Activated CD8-positive, alpha-beta memory T cell treated with anti-CD3 and anti-CD28 coated beads for 4 hours (primary cell): ENCODE data around the gene MYL1.

Experiments used
- DNase-seq, 2 donors: peaks; one replicate each; pipeline ENCODE4 v3.0.0-alpha.2; 2020; ENCODE audit warnings: low read depth in 2 of 2

The MYL1 gene

DNA sequence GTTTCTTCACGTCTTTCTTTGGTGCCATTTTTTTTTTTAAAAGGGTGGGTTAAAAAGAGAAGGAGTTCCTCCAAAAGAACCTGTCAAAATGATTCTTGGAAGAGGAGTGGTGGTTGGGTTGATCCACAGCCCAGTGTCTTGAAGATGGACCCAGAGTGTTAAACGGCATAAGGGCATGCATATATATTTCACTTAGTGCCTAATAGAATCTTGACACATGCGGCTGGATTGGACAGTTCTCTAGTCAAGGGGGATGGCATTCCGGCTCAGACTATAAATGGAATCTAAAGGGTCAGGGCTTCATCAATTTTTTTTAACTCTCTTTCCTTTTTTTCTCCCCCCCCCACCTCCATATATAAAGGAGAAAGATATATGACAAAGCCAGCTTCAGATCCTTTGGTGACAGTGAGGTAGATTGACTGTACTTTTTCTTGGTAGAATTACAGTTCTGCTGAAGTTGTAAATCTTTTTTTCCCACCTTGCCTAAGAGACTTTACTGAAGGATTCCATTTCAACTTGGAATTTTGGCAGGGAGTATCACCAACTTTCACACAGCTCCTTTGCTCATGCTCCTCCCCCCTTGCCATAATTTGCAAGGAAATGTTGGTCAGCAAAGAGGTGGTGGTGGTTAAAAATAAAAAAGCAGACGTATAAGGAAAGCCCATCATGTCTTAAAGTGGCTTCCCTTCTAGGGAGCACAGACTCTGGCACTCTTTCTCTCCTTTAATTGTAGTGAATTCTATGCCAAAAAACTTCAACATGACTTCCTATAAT, at the start of gene MYL1:
Gene MYL1 (minus strand): TSS at position 160 of the 774 bp plus-strand sequence. CDS start 132 bp downstream, at position 28.
- DNase-seq: no peak

DNA sequence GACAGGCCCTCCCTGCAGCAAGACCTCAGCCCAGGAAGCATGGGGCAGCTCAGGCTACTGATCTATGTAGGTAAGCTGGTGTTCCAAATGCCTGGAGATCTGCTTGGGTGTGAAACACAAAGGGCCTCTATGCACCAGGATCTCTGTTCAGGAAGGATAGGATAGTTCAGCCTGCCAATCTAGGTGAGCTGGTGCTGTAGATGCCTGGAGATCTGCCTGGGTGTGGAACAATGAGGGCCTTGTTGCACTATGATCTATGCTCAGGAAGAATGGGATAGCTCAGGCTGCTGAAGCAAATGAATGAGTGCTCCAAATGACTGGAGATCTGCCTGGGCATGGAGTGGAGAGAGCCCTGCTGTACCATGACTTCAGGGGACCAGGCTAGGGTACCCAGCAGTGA, 48.9 kb upstream of the MYL1 start:
- DNase-seq: no peak

DNA sequence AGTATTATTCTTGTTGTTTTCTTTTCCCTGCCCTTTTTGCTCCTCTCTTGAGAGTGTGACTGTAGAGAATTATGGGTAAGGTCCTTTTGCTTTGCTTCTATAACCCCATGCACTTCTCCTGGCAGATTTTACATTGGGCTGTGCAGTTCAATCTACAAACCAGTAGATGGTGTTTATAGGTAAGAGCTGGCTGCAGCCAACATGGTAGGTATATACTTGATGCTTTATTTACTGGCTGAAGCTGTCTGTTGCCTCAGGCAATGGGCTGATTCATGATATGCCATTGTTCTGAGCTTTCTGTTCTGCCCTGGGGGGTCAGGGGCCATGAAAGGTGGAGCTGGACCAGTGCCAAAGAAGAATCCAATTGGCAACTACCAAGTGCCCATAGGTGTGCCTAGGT, 48.3 kb upstream of the MYL1 start:
- DNase-seq: no peak

- DNase-seq: no peak
These were observed 45.4 kb upstream of the MYL1 start for GRCh38 chr2:210360412-210360811.

- DNase-seq: no peak
These were observed 42.0 kb upstream of the MYL1 start for GRCh38 chr2:210356944-210357343.

- no peak for DNase-seq
These were observed 22.2 kb upstream of the MYL1 start for GRCh38 chr2:210337159-210337558.

DNA sequence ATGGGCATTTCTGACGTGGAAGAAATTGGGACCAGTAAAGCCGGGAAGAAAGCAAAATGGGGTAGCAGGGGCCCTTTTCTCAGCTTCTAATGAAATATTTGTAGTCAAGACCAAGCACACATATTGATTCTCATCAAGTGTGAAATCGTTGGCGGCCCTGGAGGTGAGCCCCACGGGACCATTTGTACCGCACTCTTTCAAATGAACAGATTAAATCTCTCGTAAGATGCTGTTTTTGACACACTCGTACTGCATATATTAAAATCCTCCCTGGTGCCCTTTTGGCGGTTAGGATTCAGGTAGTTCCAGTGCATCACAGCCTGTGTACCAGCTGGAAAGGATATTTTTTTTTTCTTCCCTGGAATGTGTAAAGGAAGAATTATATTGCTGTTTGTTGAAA, 9.9 kb upstream of the MYL1 start:
- DNase-seq: no peak

GRCh38 chr2:210324458-210324857, 9.5 kb upstream of the MYL1 start:
- DNase-seq: no peak

DNA sequence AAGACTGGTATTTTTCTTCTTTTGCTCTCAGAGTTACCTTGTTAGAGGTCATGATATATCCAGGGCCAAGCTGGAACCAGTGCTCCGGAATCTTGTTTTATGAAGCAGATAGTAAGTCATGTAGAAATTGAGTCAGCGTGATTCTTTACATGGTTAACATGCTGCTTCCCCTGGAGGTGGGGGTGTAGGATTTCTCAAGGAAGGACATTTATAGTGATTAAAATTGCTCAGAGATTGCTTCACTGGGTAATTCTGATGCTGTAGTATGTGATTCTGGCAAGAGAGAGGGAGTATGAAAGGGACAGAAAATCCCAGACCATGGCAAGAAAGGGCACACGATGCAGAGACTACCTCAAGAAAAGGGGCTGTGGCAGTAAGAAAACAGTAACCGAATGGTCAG, 8.0 kb upstream of the MYL1 start:
- no peak for DNase-seq

- no peak for DNase-seq
These were observed 3.9 kb upstream of the MYL1 start for GRCh38 chr2:210318891-210319290.

DNA sequence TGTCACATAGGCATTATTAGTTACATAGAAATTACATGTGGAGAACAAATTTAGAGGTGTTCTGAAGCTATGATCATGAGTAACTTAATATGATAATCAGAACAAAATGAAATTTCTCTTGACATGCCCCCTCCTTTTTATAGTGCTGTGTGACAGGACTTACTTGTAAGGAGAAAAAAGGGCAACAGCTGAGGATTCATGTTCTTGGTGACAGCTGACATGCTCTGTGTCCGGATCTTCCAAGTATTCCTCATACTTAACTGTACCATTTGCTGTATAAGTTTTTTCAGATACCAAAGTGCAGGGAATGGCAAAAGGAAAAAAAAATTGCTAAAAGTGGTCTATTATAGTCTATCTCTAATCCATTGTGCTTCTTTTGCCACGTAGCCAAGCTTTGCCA, 3.5 kb upstream of the MYL1 start:
- DNase-seq: no peak

GRCh38 chr2:210310550-210310949, 4.4 kb downstream of the MYL1 start:
- no peak for DNase-seq

DNA sequence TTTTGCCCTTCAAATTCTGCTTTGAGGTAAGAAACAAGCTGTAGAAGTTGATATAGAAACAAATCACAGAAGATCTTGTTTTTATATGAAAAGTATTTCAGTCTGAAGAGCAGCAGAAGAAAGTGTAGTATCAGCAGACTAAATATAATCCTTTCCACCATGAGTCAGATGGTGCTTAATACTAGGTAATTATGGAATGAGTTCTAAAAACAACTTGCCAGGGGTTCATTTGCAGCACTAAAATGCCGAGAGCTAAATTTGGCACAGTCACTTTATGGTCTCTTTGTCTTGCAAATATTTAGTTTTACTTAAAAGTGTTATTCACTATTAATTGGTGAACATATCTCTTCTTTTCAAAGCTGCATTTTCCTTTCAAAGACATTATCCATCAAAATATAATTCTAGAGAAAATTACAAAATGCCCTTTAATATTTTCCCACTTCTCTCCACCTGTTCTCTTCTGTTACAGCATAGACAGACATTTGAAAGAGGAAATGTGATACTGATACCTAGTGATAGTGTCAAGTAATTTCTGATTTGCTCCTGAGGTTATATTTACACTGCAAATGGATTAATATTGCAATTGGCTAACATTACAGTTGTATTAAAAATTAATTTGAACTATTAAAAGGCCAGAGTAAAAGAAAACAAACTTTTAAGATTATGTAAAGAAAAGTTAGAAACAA, 5.3 kb downstream of the MYL1 start:
- DNase-seq: no peak

- no peak for DNase-seq
These were observed 11.5 kb downstream of the MYL1 start for GRCh38 chr2:210303498-210303897.

DNA sequence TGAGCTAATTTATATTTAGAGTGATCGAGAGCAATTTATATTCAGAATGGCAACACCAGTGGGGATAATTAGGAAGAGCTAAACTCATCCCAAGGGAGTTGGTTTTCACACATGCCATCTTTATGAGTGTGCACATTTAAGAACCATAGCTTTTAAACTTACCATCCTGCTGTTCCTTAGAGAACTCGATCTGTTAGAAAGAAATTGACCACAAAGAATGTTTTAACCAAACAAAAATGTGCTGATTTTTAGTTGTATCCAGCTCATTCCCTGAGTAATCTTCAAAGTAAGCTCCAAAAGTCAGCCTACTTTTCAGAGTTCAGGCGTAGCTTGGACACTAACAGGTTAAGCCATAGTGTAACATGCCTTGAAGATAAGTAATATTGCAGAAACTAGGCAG, 12.6 kb downstream of the MYL1 start:
- DNase-seq: no peak

DNA sequence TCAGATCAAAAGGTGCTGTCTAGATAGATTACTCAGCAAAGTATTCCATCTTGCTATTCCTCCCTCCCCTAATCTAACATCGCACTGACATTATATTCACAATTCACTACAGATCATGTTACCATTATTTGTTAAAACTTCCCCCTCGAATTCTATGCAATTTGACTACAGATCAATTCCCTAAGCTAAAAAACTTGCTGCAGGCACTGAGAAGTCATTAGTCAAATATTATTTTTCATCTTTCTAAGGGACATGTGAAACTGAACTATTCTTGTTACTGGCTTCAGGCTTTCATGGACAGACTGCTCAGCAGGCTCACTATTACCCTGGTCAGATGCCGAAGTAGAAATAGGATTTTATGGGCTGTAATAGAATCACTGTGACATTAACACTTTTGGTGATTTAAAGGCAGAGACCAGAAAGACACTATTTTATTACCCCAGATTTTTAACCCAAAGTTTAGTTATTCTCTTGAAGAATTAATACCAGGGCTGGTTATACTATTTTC, 15.1 kb downstream of the MYL1 start:
- DNase-seq: no peak

DNA sequence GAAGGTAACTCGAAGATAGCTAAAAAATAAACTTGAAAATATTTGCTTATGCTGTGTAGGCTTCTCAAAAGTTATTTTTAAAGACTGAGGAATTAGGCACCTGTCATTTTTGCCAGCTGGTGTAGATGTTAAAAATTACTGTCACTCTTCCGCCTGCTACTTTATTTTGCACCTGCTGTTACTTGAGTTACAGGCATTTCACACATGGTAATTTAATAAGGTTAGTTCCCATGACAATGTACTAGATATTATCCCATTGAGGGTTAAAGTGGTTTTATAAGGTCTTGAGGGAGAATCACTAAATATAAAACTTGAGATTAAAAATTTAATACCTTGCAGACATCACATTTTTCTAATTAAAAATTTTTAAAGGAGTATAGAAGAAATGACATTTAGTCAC, 26.6 kb downstream of the MYL1 start:
- no peak for DNase-seq

GRCh38 chr2:210287301-210287700, 27.7 kb downstream of the MYL1 start:
- no peak for DNase-seq

DNA sequence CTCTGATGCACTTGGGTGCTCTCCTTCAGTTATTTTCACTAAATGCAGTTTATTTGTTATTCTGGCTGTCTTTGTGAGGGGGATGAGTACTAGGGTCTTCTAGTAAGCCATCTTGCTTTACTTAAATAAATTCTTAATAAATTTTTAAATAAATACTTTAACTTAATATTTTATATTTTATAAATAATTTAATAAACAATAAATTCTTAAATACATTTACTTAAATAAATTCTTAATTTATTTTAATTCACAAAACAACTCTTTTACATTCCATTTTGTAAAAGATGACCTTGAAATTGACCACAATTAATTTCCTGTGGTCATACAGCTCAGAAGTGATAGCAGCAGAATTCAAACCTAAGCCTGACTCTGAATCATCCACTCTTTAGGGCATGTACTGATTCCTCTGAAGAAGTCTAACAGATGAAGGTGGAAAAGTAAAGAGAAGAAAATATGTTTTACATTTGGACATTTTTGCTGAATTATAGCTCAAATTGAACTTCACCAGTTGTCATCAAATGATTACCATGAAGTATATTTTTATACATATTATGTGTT, 28.8 kb downstream of the MYL1 start:
- DNase-seq: no peak

DNA sequence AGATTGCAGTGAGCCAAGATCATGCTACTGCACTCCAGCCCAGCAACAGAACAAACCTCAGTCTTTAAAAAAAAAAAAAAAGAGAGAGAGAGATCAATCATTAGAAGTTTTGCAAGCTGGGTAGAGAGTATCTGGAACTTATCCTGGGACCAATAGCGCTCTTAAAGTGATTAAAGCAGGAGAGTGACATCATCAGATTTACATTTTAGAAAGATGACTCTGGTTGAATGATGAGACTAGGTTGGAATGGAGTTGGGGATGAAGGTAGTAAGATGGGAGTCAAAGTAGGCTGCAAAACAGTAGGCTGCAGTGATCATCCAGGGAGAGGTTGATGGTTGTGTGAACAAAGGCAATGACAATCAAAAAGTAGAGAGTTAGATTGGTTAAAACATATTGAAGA, 37.8 kb downstream of the MYL1 start:
- DNase-seq: no peak

DNA sequence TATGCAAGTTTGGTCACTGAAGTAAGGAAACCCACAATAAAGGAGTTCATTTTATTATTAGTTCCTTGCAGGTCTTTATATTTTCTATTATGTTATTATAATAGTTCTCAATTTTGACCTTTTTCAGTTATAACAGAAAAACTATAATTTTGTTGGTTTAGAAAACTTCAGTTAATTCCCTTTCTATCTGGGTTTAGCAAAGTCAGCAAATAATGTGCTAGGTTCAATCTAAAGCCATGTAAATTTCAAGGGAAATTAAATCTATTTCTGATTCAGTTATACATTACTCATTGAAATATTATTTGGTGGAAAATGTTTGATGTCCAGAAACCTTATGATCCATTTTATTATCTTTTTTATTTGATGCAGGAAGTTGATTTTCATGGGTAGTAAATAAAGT, 43.7 kb downstream of the MYL1 start:
- DNase-seq: no peak

DNA sequence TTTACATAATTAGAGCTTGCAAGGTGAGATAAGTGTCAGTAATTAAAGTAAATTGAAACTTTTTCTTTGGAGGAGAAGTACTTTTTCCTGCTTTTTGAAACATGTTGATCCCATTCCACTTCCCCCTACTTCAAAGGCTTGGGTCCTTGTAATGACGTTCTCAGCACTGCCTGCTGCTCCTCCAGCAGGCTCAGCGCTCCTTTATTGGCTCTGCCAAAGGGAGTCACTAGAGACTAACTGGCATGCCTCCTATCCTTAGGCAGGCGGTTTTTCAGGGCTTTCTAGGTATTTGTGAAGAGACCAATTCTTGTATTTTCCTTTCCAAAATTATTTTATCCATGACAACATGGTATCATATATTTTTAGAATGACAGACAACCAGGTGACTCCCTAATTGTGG, 45.8 kb downstream of the MYL1 start:
- no peak for DNase-seq

DNA sequence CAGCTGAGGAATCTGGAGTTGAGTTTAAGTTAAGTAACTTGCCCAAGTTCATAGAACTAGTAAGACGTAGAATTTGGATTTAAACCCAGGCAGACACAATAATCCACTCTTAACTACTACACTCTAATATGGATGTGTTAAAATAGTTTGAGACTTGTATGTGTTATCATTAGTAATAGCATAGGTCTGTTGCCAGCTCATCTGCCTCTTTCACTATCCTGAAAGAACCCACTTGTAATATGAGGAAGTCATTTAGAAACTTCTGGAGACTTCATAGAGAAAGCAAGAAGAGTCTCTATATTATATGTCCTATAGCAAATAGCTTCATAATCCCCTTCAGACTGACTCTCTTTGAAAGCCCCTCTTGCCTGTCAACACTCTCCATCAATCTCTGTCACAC, 46.7 kb downstream of the MYL1 start:
- no peak for DNase-seq
